GM19099 (cell line): ENCODE data around the gene IDE.

Experiments used
- POLR2A ChIP-seq: IDR thresholded peaks from 3 replicates; pipeline ENCODE4 v1.6.1; 2011; ENCODE audit warnings: low read depth; ENCODE audit not compliant: insufficient read length; ENCODE audit errors: extremely low read depth

IDE gene

DNA sequence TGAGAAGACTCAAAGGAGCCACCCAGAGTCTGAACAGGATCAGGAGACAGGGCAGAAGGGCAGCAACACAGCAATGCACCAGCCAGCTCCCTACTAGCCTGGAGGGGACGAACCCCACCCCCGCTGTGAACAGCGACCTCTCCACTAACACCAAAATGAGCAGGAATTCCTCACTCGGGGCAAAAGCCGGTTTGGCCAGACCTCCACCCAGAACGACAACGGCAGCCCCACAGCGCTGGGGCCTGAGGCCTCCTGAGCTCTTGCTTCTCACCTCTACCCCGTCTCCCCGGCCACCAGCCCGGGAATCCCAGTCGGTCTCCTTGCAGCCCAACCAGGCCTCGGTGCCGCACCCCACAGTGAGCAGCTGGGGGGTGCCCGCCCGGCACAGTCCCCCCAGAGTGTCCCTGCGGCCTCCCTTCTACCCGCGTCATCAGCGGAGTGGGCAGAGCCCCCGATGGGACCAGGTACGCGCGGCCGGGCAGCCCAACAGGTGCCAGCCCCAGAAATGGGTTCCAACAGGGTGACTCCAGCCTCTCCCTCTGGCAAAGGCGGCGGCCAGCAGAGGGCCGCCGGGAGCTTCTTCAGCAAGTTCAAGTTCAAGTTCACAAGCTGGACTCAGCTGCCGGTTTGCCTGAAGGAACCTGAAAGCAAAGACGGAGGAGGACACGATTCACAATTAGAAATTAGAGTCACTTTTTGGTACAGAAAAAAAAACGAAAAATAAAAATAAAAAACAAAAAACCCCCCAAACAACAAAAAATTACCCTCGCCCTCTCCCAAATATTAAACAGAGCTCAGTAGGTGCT is 153.9 kb downstream of the IDE start:
- TF ChIP-seq POLR2A = no peak

DNA sequence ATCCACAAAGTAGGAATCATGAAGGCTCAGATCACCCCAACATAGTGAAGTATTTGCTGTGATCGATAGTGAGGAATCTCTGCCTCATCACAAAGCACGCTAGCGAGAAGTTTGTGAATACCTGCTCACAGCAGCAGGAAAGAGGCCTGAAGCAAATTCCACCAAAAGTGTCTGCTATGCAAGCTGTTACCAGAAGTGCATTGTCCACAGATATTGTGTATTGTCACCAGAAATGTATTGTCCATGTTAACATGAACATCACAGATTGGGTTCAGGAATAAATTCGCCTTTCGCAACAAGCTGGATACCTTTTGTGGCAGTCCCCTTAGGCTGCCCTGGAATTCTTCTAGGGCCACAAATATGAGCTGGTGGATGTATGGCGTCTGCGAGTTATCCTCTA is 155.0 kb downstream of the IDE start:
- TF ChIP-seq POLR2A = no peak

DNA sequence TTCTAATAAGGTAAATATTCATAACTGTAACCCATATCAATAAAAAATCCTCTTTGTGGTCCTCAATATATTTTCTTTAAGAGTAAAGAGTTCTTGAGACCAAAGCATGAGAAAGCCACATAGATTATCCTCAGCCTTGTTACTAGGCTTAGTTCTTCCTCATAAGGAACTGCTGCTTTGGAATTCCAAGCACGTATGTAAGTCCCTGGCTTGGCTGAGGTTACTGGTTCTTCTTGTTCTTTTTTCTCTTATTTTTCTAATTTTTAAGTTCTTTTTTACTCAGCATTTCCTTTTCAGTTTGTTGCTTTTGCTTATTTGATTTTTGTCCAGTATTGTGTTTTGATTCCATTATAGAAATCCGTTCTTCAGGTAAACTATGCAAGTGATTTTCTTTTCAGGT is 155.7 kb downstream of the IDE start:
- no peak for TF ChIP-seq POLR2A

DNA sequence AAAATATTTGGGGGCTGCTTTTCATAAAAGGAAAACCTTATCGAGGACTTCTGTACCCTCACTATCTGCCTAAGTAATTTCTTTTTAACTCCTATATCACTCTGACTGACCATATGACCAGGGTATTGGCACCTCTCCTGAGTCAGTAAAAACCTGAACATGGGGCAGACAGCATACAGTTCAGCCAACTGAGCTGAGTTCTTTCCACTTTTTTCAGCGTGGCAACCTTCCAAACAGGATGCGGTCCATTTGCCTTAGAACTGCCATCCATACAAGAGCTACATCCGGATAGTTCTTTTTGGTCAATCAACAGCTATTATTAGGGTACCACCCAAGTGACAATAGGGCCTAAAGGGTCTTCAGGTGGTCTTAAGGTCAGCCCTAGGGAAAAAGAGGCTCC is 160.4 kb downstream of the IDE start:
- no peak for TF ChIP-seq POLR2A

DNA sequence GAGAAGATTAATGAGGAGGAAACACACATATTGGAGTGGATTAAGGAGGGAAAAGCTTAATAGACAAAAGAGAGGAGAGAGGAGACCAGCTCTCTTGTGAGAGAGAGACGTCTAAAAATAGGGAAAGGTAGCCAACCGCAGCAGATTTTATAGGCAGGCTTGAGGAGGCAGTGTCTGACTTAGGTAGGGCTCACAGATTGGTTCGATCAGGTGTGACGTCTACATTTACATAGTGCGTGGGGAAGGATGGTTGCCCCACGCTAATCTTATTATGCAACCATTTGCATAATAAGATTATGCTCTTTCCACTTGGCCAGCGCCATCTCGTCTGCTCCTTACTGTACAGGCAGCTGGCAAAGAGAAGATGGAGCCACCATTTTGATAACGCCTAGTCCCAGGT is 160.9 kb downstream of the IDE start:
- no peak for TF ChIP-seq POLR2A

DNA sequence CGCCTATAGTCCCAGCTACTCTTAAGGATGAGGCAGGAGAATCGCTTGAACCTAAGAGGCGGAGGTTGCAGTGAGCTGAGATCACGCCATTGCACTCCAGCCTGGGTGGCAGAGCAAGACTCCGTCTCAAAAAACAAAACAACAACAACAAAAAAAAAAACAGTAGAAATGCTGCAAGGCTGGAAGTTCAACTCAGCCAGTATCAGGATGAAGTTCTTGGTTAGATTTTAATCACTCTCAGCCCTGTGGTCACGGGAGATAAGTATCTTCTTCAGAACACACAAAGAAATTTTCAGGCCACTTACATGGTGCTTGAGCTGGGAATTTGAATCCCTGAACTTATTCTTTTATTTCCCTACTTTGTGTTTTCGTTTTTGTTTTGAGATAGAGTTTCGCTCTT is 162.5 kb downstream of the IDE start:
- no peak for TF ChIP-seq POLR2A

DNA sequence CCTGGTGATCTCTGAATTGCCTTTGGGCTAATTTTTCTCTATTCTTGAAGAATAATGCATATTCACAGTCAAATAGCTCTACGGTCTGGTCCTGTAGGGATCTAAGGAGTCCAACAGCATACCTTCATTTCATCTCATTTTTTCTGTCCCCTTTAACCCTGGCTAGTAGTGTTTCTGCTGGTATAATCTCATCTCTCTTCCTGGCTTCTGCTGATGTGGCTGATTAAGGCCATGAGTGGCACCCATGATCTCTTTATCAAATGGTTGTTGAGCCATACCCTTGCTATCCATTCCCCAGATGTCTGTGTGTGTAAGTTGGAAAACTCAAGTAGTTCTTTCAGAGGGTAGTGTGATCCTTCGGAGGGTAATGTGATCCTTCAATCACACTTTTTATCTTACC is 163.4 kb downstream of the IDE start:
- no peak for TF ChIP-seq POLR2A

DNA sequence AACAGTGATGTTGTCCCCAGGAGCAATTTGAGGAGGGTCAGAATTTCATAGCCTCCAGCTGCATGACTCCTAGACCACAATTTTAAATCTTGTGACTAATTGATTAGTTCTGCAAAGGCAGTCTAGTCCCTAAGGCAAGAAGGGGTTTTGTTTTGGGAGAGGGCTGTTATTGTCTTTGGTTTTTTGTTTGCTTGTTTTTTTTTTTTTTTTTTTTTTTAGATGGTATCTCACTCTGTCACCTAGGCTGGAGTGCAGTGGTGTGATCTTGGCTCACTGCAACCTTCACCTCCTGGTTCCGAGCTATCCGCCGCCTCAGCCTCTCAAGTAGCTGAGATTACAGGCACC is 165.9 kb downstream of the IDE start:
- TF ChIP-seq POLR2A = no peak

DNA sequence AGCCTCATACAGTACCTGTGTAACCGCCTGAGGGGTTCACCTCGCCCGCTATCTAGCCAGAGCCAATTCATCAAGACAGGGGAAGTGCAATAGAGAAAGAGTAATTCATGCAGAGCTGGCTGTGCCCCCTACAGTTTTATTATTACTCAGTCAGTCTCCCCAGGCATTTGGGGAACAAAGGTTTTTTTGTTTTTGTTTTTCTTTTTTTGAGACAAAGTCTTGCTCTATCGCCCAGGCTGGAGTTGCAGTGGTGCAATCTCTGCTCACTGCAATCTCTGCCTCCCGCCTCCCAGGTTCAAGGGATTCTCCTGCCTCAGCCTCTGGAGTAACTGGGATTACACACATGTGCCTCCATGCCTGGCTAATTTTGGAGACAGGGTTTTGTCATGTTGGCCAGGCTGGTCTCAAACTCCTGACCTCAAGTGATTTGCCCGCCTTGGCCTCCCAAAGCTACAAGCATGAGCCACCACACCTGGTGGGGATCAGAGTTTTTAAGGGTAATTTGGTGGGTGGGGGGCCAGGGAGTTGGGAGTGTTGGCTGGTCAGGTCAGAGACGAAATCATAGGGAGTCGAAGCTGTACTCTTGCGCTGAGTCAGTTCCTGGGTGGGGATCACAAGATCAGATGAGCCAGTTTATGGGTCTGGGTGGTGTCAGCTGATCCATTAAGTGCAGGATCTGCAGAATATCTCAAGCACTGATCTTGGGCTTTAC is 166.4 kb downstream of the IDE start:
- no peak for TF ChIP-seq POLR2A

DNA sequence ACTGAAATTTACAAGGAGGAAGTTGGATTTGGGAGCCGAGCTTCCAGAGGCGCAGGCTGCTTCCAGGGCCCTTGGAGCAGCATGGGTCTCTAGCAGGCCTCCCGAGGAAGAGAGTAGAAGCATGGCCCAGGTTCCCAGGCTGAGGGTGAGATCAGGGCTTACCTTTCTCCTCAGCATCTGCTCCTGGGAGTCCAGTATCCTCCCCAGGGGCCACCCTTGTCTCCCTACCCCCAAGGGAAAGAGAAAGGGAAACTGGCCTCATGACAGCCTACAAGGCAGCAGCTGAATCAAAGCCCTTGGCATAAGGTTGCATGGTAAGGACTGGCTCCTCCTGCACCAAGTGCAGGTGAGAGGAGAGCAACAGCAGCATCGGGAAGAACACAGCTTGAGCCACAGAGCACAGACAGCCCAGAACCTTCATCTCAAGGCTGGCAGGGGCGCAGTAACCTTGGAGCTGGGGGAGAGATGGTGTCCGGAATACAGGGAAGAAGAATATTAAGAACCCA is 168.4 kb downstream of the IDE start:
- no peak for TF ChIP-seq POLR2A

DNA sequence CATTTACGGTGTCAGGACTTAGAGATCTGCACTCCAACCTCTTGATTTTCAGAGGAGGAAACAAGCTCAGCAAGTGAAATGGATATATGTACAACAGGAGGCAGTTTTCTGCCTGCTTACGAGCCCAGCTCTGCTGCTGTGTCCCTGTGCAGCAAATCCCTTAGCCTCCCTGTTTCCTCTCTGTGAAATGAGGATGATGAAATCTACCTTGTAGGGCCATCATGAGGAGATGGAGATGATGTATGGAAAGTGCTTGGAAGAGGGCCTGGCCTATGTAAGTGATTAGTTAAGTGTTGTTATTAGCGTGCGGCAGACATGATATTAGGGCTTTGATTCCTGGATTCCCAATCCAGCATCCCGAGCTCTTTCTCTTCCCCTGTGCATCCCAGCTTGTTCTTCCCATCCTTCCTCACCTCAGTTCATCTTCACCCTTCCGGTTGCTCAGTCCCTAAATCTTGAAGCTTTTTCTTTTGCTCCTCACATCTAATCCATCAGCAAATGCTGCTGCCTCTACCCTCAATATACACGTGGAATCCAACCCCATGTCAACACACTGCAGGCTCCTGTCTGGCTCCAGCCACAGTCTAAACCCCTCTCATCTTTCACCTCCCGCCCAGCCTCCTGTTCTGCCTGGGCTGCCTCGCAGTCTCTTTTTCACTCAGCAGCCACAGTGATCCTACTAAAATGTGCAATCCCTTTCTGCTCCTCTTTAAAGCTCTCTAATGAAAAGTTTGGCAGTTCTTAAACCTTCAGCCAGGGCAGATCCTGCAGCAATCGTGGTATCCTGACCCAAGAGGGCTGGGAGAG is 169.1 kb downstream of the IDE start:
- TF ChIP-seq POLR2A = no peak
